BLaER1 (cell line): ENCODE measurements around the gene PRKG2.

Source experiments
- H3K27ac ChIP-seq: shearing (Covaris generic); formaldehyde crosslinking; 2 replicates; pipeline ENCODE4 v1.8.1; 2022
- H3K27me3 ChIP-seq: shearing (Covaris generic); formaldehyde crosslinking; 2 replicates; pipeline ENCODE4 v1.8.1; 2022
- H3K36me3 ChIP-seq: shearing (Covaris generic); formaldehyde crosslinking; 2 replicates; pipeline ENCODE4 v1.8.1; 2022
- H3K4me1 ChIP-seq: shearing (Covaris generic); formaldehyde crosslinking; 2 replicates; pipeline ENCODE4 v1.8.1; 2022
- H3K4me2 ChIP-seq: shearing (Covaris generic); formaldehyde crosslinking; 2 replicates; pipeline ENCODE4 v1.8.1; 2022
- H3K4me3 ChIP-seq: shearing (Covaris generic); formaldehyde crosslinking; 2 replicates; pipeline ENCODE4 v1.8.1; 2022
- H3K9ac ChIP-seq: shearing (Covaris generic); formaldehyde crosslinking; 2 replicates; pipeline ENCODE4 v1.8.1; 2022
- H3K9me3 ChIP-seq: shearing (Covaris generic); formaldehyde crosslinking; 2 replicates; pipeline ENCODE4 v1.8.1; 2022
- H4K20me1 ChIP-seq: shearing (Covaris generic); formaldehyde crosslinking; 2 replicates; pipeline ENCODE4 v1.8.1; 2022
- Cebpa-rat ChIP-seq: shearing (Covaris generic); IDR thresholded peaks from 2 replicates; pipeline ENCODE4 v1.8.1; 2022

Gene PRKG2

GRCh38 chr4:81113024-81113423, 102.0 kb downstream of the PRKG2 start:
- H3K4me2 ChIP-seq = no peak overlapping the region
- no peaks in the 10 kb centered on the region for H3K9me3 ChIP-seq
- no peak overlapping the region for H3K9ac ChIP-seq
- H3K27ac ChIP-seq = no peak overlapping the region
- no peaks in the 10 kb centered on the region for H4K20me1 ChIP-seq
- no peak overlapping the region for H3K4me3 ChIP-seq
- no peaks in the 10 kb centered on the region for H3K27me3 ChIP-seq
- TF ChIP-seq Cebpa-rat = no peak
- no peaks in the 10 kb centered on the region for H3K36me3 ChIP-seq
- no peaks in the 10 kb centered on the region for H3K4me1 ChIP-seq

- Histone ChIP-seq H3K4me3 (no peak overlapping the region), H4K20me1 (no peaks in the 10 kb centered on the region), H3K9me3 (no peaks in the 10 kb centered on the region), H3K27ac (no peak overlapping the region), H3K4me1 (no peaks in the 10 kb centered on the region), H3K9ac (no peak overlapping the region), H3K27me3 (no peaks in the 10 kb centered on the region), H3K36me3 (no peaks in the 10 kb centered on the region), H3K4me2 (no peak overlapping the region)
- TF ChIP-seq Cebpa-rat = no peak
Observed at GRCh38 chr4:81109356-81109755, 105.7 kb downstream of the PRKG2 start.

GRCh38 chr4:81106150-81106549, 108.9 kb downstream of the PRKG2 start:
- no peaks in the 10 kb centered on the region for H3K9me3 ChIP-seq
- no peaks in the 10 kb centered on the region for H3K27me3 ChIP-seq
- no peaks in the 10 kb centered on the region for H4K20me1 ChIP-seq
- H3K4me1 ChIP-seq = no peaks in the 10 kb centered on the region
- H3K4me2 ChIP-seq = no peak overlapping the region
- H3K36me3 ChIP-seq = no peaks in the 10 kb centered on the region
- no peak overlapping the region for H3K4me3 ChIP-seq
- no peak overlapping the region for H3K9ac ChIP-seq
- no peak for TF ChIP-seq Cebpa-rat
- no peak overlapping the region for H3K27ac ChIP-seq

- H3K4me3 ChIP-seq = no peak overlapping the region
- H3K36me3 ChIP-seq = no peaks in the 10 kb centered on the region
- H3K9me3 ChIP-seq = peaks cover 7% of the 10 kb centered on the region; the same call in 1 of the 2 replicates
- H3K27ac ChIP-seq = no peak overlapping the region
- no peak for TF ChIP-seq Cebpa-rat
- no peak overlapping the region for H3K4me2 ChIP-seq
- H3K27me3 ChIP-seq = no peaks in the 10 kb centered on the region
- no peak overlapping the region for H3K9ac ChIP-seq
- no peaks in the 10 kb centered on the region for H4K20me1 ChIP-seq
- H3K4me1 ChIP-seq = no peaks in the 10 kb centered on the region
Observed at GRCh38 chr4:81102107-81102506, 112.9 kb downstream of the PRKG2 start.

GRCh38 chr4:81096566-81096965, 118.5 kb downstream of the PRKG2 start:
- peaks cover 8% of the 10 kb centered on the region; the same call in 1 of the 2 replicates for H3K9me3 ChIP-seq
- no peaks in the 10 kb centered on the region for H4K20me1 ChIP-seq
- no peaks in the 10 kb centered on the region for H3K36me3 ChIP-seq
- H3K4me2 ChIP-seq = no peak overlapping the region
- no peaks in the 10 kb centered on the region for H3K27me3 ChIP-seq
- H3K4me1 ChIP-seq = no peaks in the 10 kb centered on the region
- H3K27ac ChIP-seq = no peak overlapping the region
- TF ChIP-seq Cebpa-rat = no peak
- no peak overlapping the region for H3K9ac ChIP-seq
- H3K4me3 ChIP-seq = no peak overlapping the region

GRCh38 chr4:81095389-81095788, 119.6 kb downstream of the PRKG2 start:
- H3K9ac ChIP-seq = no peak overlapping the region
- H3K9me3 ChIP-seq = peaks cover 8% of the 10 kb centered on the region; the same call in 1 of the 2 replicates
- TF ChIP-seq Cebpa-rat = no peak
- H3K4me2 ChIP-seq = no peak overlapping the region
- no peak overlapping the region for H3K27ac ChIP-seq
- H3K27me3 ChIP-seq = no peaks in the 10 kb centered on the region
- H3K4me3 ChIP-seq = no peak overlapping the region
- H3K36me3 ChIP-seq = no peaks in the 10 kb centered on the region
- H3K4me1 ChIP-seq = no peaks in the 10 kb centered on the region
- H4K20me1 ChIP-seq = no peaks in the 10 kb centered on the region

GRCh38 chr4:81093720-81094401, 121.2 kb downstream of the PRKG2 start:
- TF ChIP-seq Cebpa-rat = no peak
- Histone ChIP-seq H3K9ac (no peak overlapping the region), H3K27me3 (no peaks in the 10 kb centered on the region), H3K4me2 (no peak overlapping the region), H3K4me3 (no peak overlapping the region), H3K9me3 (peaks cover 8% of the 10 kb centered on the region; the same call in 1 of the 2 replicates), H3K36me3 (no peaks in the 10 kb centered on the region), H3K4me1 (no peaks in the 10 kb centered on the region), H3K27ac (no peak overlapping the region), H4K20me1 (no peaks in the 10 kb centered on the region)

GRCh38 chr4:81085979-81086378, 129.0 kb downstream of the PRKG2 start:
- Histone ChIP-seq H3K9me3 (peaks cover 20% of the 10 kb centered on the region), H3K4me1 (no peaks in the 10 kb centered on the region), H3K9ac (no peak overlapping the region), H3K36me3 (no peaks in the 10 kb centered on the region), H3K27me3 (no peaks in the 10 kb centered on the region), H3K4me3 (no peak overlapping the region), H3K27ac (no peak overlapping the region), H4K20me1 (no peaks in the 10 kb centered on the region), H3K4me2 (no peak overlapping the region)
- no peak for TF ChIP-seq Cebpa-rat

- peaks cover 27% of the 10 kb centered on the region for H3K9me3 ChIP-seq
- no peaks in the 10 kb centered on the region for H3K4me1 ChIP-seq
- no peak for TF ChIP-seq Cebpa-rat
- H3K27me3 ChIP-seq = no peaks in the 10 kb centered on the region
- H3K4me3 ChIP-seq = no peak overlapping the region
- no peaks in the 10 kb centered on the region for H3K36me3 ChIP-seq
- no peak overlapping the region for H3K27ac ChIP-seq
- no peak overlapping the region for H3K9ac ChIP-seq
- H4K20me1 ChIP-seq = no peaks in the 10 kb centered on the region
- no peak overlapping the region for H3K4me2 ChIP-seq
Observed at GRCh38 chr4:81085291-81085690, 129.7 kb downstream of the PRKG2 start.

- Histone ChIP-seq H3K27me3 (no peaks in the 10 kb centered on the region), H3K9me3 (peaks cover 32% of the 10 kb centered on the region), H3K27ac (no peak overlapping the region), H3K4me1 (peaks cover 5% of the 10 kb centered on the region), H3K4me2 (no peak overlapping the region), H4K20me1 (no peaks in the 10 kb centered on the region), H3K9ac (no peak overlapping the region), H3K4me3 (no peak overlapping the region), H3K36me3 (no peaks in the 10 kb centered on the region)
- TF ChIP-seq Cebpa-rat = no peak
Observed at GRCh38 chr4:81084634-81085033, 130.4 kb downstream of the PRKG2 start.

GRCh38 chr4:81084029-81084428, 131.0 kb downstream of the PRKG2 start:
- H3K4me2 ChIP-seq = no peak overlapping the region
- no peaks in the 10 kb centered on the region for H3K27me3 ChIP-seq
- no peak for TF ChIP-seq Cebpa-rat
- H3K36me3 ChIP-seq = no peaks in the 10 kb centered on the region
- H3K9me3 ChIP-seq = peaks cover 32% of the 10 kb centered on the region
- no peak overlapping the region for H3K4me3 ChIP-seq
- no peaks in the 10 kb centered on the region for H4K20me1 ChIP-seq
- H3K9ac ChIP-seq = no peak overlapping the region
- no peak overlapping the region for H3K27ac ChIP-seq
- peaks cover 11% of the 10 kb centered on the region for H3K4me1 ChIP-seq
